Heart left ventricle (tissue), 13 donors: ENCODE results near the gene ARSG.

Source experiments
- CTCF ChIP-seq, 12 donors: fragments of 200-600 bp; sonication (generic) in 4 of 12; IDR thresholded peaks; one replicate each; pipeline versions ENCODE4 v1.5.0 to v1.8.0; 2018 to 2022; ENCODE audit warnings: antibody characterized with exemption in 12 of 12, mild to moderate bottlenecking in 5 of 12
- POLR2A ChIP-seq, 2 donors: fragments of 450-650 bp; IDR thresholded peaks; one replicate each; pipeline ENCODE4 v1.6.1; 2017; ENCODE audit warnings: antibody characterized with exemption in 2 of 2, mild to moderate bottlenecking in 2 of 2, moderate library complexity in 2 of 2
- donor health status: ischemic (EF 13 %, LVEDD 7.1; RV severe dilation, severe dysfunction).
- donor health status: DM: no; HTN: yes; CAD: no.
- donor health status: DM: no; HTN: no; CAD: no.
- donor health status: ischemic (EF 25% LVEDD 6.9; RV normal size, moderate dysfunction).
- donor health status: ischemic (EF 25% LVEDD 5.7; RV mildly dilated, moderate dysfunction).
- donor health status: ischemic (EF 35%, LVEDD 5.7; RV mildly dilated, moderate dysfunction).
- donor health status: nonischemic (EF 11% LVEDD 7.7; RV severe dilation, severe dysfunction).
- donor health status: DM: yes; HTN: yes; CAD: no.
- donor health status: PGD.
- donor health status: ischemic (EF 29% LVEDD 5.4; RV normal size, mild dysfunction).
- donor health status: nonischemic (EF 23%, LVEDD 6.1; RV moderate dilation, normal function).

DNA sequence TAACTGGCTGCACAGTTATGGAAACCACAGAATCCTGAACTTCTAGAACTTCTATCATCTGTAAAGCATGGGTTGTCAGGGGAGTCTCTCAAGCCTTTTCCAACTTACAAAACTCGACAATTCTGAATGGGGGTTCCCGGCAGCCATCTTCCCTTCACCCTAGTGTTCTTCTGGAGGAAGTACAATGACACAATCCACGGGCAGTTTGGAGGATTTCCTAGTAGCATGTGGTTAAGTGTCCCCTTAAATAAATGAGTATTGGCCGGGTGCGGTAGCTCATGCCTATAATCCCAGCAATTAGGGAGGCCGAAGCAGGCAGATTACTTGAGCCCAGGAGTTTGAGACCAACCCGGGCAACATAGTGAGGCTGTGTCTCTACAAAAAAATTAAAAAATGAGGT, 2.5 kb upstream of the ARSG start:
- no peak for TF ChIP-seq CTCF (IDR thresholded peaks at IDR 0.05)
- no peak for TF ChIP-seq POLR2A (IDR thresholded peaks at IDR 0.05)
